ENCODE data around the gene PREX1. TPM values are rescaled to one million over a fixed set of nuclear protein-coding genes. Genes with fewer than 3 reads are reported as not detected.

The PREX1 gene
- total and polyA plus RNA-seq, 8 donors: 5.2 to 25.2 (median 16.6) TPM

GRCh38 chr20:48862279-48862678 is 34.5 kb upstream of the PREX1 start:
- no peak overlapping the region for H3K27ac ChIP-seq

DNA sequence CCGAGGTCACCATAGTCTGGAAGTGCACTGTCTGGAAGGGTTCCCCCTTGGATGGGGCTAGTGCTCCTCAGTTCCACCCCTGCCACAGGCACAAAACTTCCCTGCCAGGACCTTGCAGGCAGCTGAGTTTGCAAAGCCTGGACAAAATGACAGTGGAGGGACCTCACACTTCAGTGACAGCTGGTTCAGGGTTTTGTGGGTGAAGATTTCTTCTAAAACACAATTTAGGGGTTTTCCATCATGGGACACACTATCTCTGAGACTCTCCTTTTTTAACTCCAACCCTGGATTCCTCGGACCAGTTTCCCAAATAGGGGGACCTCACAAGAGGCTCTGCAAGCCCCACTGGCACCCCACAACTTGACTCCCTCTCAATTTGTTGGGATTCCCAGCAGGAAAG is 33.6 kb upstream of the PREX1 start:
- no peak overlapping the region for H3K4me3 ChIP-seq

More at GRCh38 chr20:48862279-48862678, 34.5 kb upstream of the PREX1 start:
- whole genome bisulfite sequencing, 5 donors: 79 to 96% (median 88%) methylated on average over 1 of the region's 1 CpG
- H3K27me3 ChIP-seq: peaks cover 0 to 3% (median 0%) of the 10 kb centered on the region in 3 donors
- TF ChIP-seq EP300 (IDR thresholded peaks at IDR 0.05) (no peak), CTCF (IDR thresholded peaks at IDR 0.05) (no peak), POLR2AphosphoS5 (IDR thresholded peaks at IDR 0.05) (no peak), POLR2A (IDR thresholded peaks at IDR 0.05) (no peak)
- DNase-seq: no peak
- H3K4me1 ChIP-seq: peaks cover 0 to 3% (median 0%) of the 10 kb centered on the region in 4 donors
- H3K4me3 ChIP-seq: no peak overlapping the region
- no peaks in the 10 kb centered on the region for H3K36me3 ChIP-seq
- H3K9me3 ChIP-seq: no peaks in the 10 kb centered on the region
- intact Hi-C loops (cut with DNase I; ENCODE audit: low total_unique reads): no loop called here

DNA sequence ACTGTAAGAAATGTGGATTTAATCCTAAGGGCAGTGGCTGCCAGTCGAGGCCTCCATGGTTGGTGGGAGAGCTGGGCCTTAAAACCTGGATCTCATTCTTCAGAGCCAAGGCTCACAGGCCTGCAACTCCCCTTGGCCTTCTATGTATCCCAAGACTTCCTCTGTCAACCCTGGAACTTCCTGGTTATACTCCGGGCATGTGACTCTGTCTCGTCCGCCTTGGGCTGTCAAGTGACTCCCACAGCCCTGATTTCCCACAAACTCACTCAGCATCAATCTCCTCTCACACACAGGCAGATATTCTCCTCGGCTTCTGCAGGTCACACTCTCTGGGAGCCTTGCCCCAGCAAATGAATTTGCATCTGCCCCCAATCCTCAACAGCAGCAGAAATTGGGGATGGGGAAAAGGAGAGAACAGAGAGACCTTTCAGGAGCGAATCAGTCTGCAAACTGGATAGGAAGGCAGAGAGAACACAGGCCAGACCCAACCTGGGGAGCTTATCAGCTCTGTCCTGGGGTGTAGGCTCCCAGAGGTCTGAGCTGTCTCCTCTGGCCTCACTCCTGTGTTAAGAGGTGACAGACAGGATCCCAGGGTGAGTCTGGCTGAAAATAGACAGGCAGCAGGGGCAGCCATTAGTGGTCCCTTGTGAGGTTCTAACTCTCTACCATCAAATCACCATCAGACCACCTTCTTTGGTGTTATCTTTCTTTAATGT is 30.4 kb upstream of the PREX1 start:
- WGBS, 5 donors: 59 to 80% (median 66%) methylated on average over 6 of the region's 6 CpGs
- TF ChIP-seq CTCF (IDR thresholded peaks at IDR 0.05): no peak
- intact Hi-C loops (cut with DNase I; ENCODE audit: low total_unique reads): no loop called here

More for the DNA sequence above, 33.6 kb upstream of the PREX1 start:
- TF ChIP-seq EP300 (IDR thresholded peaks at IDR 0.05) (no peak), POLR2AphosphoS5 (IDR thresholded peaks at IDR 0.05) (no peak), CTCF (IDR thresholded peaks at IDR 0.05) (no peak), POLR2A (IDR thresholded peaks at IDR 0.05) (no peak)
- Histone ChIP-seq H3K27me3 (peaks cover 0 to 3% (median 0%) of the 10 kb centered on the region in 3 donors), H3K4me1 (peaks cover 0 to 3% (median 0%) of the 10 kb centered on the region in 4 donors), H3K36me3 (no peaks in the 10 kb centered on the region), H3K9me3 (no peaks in the 10 kb centered on the region), H3K27ac (no peak overlapping the region)
- 89 to 98% (median 91%) methylated on average over 2 of the region's 2 CpGs for WGBS, 5 donors
- intact Hi-C loops (cut with DNase I; ENCODE audit: low total_unique reads): no loop called here
- no peak for DNase-seq

GRCh38 chr20:48856130-48856529 is 28.3 kb upstream of the PREX1 start:
- WGBS, 5 donors: 85 to 94% (median 90%) methylated on average over 4 to 5 of the region's 5 CpGs
- TF ChIP-seq POLR2A (IDR thresholded peaks at IDR 0.05): no peak
- TF ChIP-seq POLR2AphosphoS5 (IDR thresholded peaks at IDR 0.05): no peak
- TF ChIP-seq CTCF (IDR thresholded peaks at IDR 0.05): no peak
- no peak for TF ChIP-seq EP300 (IDR thresholded peaks at IDR 0.05)
- no peaks in the 10 kb centered on the region for H3K9me3 ChIP-seq
- H3K36me3 ChIP-seq: no peaks in the 10 kb centered on the region
- no peak overlapping the region for H3K27ac ChIP-seq
- peaks cover 0 to 3% (median 0%) of the 10 kb centered on the region in 3 donors for H3K27me3 ChIP-seq
- H3K4me1 ChIP-seq: peaks cover 0 to 3% (median 0%) of the 10 kb centered on the region in 4 donors
- DNase-seq: no peak
- intact Hi-C loops (cut with DNase I; ENCODE audit: low total_unique reads): no loop called here
- H3K4me3 ChIP-seq: no peak overlapping the region

More for the DNA sequence above, 30.4 kb upstream of the PREX1 start:
- DNase-seq: no peak
- Histone ChIP-seq H3K27ac (no peak overlapping the region), H3K27me3 (peaks cover 0 to 3% (median 0%) of the 10 kb centered on the region in 3 donors), H3K4me1 (peaks cover 0 to 3% (median 0%) of the 10 kb centered on the region in 4 donors), H3K9me3 (no peaks in the 10 kb centered on the region), H3K4me3 (no peak overlapping the region), H3K36me3 (no peaks in the 10 kb centered on the region)
